GM12872 (cell line): ENCODE data around the gene LRRK2.

Experiments used
- TF ChIP-seq, protein P1 (sequence below): IDR thresholded peaks from 3 replicates; pipeline ENCODE4 v1.5.1; 2011; ENCODE audit warnings: low read depth, mild to moderate bottlenecking, low read length, moderate library complexity; ENCODE audit not compliant: insufficient read depth

The LRRK2 gene

DNA sequence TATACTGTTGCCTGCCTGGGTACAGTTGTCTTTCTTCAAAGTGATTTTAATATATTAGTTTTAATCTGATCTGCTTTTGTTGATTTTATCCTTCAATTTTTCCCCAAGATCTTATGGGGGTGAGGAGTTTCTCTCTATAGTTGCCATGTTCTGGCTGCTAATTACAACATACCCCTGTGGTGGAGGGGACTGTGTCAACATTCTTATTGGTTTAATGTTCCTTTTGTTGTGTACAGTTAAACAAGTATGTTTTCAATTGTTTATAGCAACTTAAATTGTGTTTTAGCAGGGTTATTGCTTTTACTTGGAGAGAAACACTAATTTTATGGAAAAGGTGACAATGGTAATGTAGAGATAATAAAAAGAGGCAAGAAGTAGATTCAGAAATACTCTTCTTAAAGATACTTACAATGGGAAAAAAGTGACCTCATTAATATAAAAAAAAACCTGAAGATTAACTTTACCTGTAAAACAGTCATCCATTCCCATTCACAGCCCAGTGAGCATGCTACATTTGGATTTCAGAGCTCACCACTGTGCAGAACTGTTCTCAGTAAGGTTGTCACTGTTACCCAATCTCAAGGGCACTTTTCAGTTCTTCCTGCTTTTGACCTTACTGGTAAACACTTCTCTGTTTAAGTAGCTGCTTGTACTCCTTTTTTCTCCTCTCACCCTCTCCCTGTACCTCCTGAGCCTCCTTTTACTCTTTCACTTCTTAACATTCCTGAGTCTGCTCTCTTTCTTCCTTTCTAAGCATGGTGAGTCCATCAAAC lies 8.1 kb upstream of the LRRK2 start:
- TF ChIP-seq, protein P1, sequence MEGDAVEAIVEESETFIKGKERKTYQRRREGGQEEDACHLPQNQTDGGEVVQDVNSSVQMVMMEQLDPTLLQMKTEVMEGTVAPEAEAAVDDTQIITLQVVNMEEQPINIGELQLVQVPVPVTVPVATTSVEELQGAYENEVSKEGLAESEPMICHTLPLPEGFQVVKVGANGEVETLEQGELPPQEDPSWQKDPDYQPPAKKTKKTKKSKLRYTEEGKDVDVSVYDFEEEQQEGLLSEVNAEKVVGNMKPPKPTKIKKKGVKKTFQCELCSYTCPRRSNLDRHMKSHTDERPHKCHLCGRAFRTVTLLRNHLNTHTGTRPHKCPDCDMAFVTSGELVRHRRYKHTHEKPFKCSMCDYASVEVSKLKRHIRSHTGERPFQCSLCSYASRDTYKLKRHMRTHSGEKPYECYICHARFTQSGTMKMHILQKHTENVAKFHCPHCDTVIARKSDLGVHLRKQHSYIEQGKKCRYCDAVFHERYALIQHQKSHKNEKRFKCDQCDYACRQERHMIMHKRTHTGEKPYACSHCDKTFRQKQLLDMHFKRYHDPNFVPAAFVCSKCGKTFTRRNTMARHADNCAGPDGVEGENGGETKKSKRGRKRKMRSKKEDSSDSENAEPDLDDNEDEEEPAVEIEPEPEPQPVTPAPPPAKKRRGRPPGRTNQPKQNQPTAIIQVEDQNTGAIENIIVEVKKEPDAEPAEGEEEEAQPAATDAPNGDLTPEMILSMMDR: no peak

- TF ChIP-seq, protein P1: no peak
Observed at GRCh38 chr12:40219760-40220159, 5.0 kb upstream of the LRRK2 start.

- TF ChIP-seq, protein P1: no peak
Observed at GRCh38 chr12:40222247-40222646, 2.5 kb upstream of the LRRK2 start.

- TF ChIP-seq, protein P1: no peak
Observed at GRCh38 chr12:40223646-40224045, 1.2 kb upstream of the LRRK2 start.

- TF ChIP-seq, protein P1: no peak
Observed at GRCh38 chr12:40225337-40225983, 663 bp downstream of the LRRK2 start.

DNA sequence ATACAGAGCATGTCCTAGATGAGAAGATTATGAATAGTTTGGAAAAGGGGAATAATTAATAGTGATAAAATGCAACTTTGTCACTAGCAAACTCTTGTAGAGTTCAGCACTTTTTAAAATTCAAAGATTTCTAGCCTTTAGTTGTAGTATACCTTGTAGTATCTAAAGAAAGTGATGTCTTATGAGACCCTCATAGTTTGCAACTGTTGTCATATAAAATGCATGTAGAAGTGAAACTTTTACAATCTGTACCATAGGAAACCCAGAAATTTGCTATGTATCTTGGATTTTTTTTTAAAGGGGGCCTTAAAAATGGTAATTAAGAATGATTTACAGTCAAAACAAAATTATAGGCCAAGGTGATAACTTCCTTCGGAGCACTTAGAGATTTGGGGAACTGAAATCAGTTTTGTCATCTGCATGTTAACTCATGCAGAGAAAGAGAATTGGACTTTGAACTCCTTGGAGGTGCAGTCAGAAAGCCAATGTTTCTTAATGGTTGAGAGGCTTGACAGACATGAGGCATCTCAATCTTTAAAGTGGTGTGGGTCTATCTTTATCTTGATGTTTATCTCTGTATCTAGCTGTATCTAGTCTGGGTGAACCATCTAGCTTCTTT lies 1.3 kb downstream of the LRRK2 start:
- TF ChIP-seq, protein P1: no peak

- TF ChIP-seq, protein P1: no peak
Observed at GRCh38 chr12:40226705-40227104, 1.9 kb downstream of the LRRK2 start.
